GM19043 (cell line): ENCODE data around the gene FMO4.
"Not testable (repeated sequence)": the region's sequence is repeated elsewhere in the genome, so short reads cannot be mapped to it uniquely, and the experiment has no call there.

Experiments used
- ATAC-seq: cut with Tn5 transposase; IDR thresholded peaks from one replicate; pipeline ENCODE4 v1.9.1; 2021; ENCODE audit warnings: low read depth; ENCODE audit not compliant: unreplicated experiment

The FMO4 gene

DNA sequence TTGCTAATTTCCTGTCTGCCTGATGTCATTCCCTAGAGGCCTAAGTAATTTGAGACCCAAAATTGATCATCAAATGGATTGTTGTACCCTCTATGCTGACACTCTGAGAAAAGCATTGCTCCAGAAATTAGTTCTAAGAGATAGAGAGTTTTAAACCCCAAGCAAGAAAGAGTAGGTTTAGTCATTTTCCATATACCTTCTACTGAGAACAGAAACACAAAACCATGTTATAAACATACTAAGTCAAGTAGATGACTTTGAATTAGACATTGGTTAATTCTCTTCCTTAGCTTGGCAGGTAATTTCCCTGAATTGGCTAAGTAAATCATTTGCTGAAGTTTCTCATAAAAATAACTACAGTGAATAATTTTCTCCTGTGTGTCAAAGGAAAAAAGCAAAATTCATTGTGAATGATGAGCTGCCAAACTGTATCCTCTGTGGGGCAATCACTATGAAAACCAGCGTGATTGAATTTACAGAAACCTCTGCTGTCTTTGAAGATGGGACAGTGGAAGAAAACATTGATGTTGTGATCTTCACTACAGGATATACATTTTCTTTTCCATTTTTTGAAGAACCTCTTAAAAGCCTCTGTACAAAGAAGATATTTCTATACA is 20.1 kb downstream of the FMO4 start:
- no peak for ATAC-seq

DNA sequence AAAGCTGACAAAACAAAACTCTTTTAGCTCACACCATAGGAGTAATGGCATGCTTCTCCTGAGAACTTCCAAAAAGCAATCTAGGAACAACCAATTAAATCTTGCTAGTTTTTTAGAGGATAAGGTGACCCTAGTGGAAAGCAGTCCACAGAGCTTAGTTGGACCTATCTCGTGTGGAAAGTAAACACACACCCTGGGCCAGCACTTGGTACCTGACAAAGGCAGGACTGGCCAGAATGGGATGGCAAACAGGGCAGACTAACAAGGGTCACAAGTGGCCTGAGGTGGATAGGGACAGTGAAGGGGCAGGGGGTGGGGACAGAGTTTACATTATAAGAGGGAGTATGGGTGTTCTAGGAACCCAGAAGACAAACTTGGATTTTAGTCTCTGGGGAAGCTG is 22.0 kb downstream of the FMO4 start:
- no peak for ATAC-seq

DNA sequence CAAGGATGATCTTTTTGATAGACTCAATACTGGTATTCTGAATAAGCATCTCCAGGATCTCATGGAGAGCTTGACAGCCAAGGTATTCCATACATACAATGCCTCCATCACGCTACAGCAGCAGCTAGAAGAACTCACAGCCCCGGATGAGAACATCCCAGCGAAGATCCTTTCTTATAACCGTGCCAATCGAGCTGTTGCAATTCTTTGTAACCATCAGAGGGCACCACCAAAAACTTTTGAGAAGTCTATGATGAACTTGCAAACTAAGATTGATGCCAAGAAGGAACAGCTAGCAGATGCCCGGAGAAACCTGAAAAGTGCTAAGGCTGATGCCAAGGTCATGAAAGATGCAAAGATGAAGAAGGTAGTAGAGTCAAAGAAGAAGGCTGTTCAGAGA is 25.4 kb downstream of the FMO4 start:
- not testable (repeated sequence) for ATAC-seq

DNA sequence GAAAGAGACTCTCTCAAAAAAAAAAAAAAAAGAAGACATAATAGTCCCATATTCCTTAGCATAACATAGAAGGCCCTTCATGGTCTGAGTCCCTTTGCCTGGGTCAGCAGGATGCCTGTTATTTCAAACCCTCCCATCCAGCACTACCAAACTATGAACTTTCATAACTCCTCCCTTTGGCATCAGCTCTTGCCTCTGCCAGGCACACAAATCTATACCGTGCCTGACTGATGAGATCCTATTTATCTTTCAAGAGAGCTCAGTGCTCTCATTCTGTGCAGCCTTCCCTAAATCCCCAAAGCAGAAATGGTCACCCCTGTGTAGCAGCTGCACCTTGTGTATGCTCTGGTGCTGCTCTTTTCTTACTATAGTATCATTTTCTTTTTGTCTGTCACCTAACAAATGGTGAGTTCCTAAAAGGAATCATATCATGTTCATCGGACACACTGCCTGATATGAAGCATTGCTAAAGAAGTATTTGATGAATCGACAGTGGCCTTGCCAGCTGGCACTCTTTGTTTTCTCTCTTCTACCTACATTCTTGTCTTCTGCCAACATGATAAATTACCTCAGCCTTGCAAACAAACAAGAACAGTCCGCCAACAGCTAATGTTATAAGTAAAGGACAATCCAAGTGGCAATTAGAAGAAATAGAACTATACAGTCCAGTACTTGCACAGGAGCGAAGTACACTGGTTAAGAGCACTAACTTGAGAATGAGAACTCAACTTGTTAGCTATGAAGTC is 29.9 kb downstream of the FMO4 start:
- ATAC-seq = no peak

DNA sequence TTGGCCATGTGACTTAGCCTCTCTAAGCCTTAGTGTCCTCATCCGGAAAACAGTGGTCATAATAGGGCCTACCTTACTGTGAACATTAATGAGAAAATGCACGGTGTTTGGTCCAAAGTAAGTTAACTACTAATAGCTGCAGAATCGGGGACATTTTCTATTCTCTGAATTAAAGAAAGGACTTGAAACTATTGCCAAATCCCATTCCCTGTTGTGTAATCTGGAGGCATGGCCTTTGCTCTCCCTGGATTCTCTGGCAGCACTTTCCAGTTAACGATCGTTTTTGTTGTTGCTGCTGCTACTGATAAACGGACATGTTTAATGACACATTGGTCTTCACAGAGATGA is 30.5 kb downstream of the FMO4 start:
- ATAC-seq = no peak

DNA sequence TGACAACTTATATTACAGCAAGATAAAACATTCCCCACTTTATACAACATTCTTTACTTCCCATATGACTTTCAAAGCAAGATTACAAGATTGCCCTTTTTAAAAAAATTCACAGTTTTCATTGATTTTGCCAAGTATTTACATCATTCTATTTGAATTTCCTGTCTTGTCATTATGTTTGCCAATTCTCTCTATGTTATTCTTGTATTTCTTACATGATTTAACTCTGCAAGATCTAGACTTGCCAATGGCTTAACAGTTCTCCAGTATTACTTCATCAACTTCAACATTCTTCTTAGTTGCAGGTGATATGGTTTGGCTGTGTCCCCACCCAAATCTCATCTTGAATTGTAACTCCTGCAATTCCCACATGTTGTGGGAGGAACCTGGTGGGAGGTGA is 31.6 kb downstream of the FMO4 start:
- ATAC-seq = no peak

DNA sequence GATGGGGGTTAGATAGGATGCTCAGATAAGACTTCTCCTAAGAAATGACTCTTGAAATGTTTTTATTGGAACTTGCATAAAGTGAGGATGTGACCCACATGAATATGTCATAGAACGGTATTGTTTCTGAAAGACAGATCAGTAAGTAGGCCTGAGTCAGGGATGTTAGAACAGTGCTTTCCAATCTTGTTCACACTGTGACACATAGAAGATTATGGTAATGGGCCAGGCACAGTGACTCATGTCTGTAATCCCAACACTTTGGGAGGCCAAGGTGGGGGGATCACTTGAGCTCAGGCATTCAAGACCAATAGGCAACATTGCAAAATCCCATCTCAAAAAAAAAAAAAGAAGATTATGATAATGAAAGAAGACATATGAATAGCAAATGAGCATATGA is 32.9 kb downstream of the FMO4 start:
- ATAC-seq = no peak

DNA sequence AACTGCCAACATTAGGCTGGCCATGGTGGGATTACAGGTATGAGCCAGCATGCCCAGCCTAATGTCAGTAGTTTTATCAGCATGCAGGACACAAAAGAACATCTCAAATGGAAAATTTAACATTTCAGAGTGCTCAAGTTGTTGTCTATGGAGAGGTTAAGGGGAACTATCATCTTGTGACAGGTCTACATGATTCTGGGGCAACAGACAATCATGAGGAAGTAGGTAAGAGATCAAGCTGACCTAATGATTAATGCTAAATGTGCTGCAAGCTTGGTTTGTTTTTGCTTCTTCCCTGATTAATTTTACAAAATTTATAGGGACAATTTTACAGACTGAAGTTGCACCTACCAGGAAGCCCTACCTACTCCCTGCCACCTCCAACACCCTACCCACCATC is 36.6 kb downstream of the FMO4 start:
- ATAC-seq = no peak

DNA sequence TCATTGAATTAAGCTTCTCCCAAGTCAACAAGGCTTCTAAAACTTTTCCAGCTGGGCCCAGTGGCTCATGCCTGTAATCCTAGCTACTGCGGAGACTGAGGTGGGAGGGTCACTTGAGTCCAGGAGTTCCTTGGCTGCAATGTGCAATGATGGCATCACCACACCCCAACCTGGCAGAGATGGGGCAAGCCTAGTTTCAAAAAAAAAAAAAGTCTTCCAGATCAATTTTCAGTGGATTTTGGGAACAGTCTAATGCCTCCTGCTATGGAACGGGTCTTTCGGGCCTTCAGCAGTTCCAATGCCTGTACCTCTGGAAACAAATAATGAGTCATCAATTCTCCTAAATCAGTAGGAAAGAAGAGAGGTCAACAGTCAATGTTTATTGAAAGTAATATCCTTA is 38.0 kb downstream of the FMO4 start:
- ATAC-seq = no peak

DNA sequence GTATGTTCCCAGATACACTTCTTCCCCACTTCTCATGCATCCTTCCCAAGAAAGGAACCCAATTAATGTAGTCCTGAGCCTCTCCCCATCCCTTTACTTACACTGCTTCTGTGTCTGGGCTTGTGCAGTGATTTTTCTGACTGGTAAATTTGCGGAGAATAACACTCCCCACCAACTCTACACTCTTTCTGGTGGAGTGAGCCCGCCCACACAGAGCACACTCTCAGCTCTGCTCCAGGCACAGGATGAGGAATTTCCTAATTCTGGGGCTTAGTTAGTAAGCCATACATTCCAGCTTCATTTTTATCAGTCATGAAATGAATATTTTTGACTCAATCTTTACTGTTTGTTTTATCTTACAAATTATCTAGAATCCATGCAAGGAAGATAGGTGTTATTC is 38.6 kb downstream of the FMO4 start:
- ATAC-seq = no peak

DNA sequence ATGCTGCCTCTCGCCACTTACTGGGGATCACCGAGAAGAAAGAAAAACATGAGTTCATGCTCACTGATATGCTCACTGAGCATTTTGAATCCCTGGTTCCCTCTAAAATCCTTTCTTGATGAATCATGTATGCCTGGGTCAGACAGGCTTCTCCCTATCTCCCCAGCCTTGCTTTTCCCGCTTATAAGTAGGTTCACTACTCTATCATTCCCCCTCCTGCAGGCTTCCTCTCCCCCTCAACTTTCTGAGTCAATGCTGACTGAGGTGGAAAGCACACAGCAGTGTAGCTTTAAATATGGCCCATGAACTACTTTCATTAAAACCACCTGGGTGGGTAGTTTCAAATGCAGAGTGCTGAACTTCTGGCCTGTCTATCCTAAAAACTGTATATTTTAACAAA is 41.7 kb downstream of the FMO4 start:
- no peak for ATAC-seq

DNA sequence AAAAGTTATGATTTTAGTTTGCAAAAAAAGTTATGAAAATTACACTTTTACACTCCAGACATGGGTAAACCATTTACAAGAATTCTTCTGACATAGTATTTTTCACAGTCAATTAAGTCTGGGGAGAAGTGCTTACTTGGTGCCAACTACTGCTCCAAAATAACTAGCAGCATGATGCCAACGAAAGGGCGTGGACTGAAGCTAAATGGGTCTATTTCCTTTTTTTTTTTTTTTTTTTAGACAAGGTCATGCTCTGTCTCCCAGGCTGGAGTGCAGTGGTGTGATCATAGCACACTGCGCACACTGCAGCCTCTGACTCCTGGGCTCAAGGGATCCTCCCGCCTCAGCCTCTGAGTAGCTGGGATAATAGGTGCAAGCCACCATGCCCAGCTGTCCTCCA is 43.2 kb downstream of the FMO4 start:
- no peak for ATAC-seq

DNA sequence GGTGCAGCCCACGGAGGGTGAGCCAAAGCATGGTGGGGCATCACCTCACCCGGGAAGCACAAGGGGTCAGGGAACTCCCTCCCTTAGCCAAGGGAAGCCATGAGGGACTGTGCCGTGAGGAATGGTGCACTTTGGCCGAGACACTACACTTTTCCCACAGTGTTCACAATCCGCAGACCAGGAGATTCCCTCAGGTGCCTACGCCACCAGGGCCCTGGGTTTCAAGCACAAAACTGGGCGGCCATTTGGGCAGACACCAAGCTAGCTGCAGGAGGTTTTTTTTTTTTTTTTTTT is 45.3 kb downstream of the FMO4 start:
- ATAC-seq = not testable (repeated sequence)

DNA sequence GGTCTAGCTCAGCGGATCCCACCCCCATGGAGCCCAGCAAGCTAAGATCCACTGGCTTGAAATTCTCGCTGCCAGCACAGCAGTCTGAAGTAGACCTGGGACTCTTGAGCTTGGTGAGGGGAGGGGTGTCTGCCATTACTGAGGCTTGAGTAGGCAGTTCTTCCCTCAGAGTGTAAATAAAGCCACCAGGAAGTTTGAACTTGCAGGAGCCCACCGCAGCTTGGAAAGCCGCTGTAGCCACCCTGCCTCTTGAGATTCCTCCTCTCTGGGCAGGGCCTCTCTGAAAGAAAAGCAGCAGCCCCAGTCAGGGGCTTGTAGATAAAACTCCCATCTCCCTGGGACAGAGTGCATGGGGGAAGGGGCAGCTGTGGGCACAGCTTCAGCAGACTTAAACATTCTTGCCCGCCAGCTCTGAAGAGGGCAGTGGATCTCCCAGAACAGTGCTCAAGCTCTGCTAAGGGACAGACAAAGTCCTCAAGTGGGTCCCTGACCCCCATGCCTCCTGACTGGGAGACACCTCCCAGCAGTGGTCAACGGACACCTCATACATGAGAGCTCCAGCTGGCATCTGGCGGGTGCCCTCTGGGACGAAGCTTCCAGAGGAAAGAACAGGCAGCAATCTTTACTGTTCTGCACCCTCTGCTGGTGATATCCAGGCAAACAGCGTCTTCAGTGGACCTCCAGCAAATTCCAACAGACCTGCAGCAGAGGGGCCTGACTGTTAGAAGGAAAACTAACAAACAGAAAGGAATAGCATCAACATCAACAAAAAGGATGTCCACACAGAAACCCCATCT is 45.9 kb downstream of the FMO4 start:
- not testable (repeated sequence) for ATAC-seq

DNA sequence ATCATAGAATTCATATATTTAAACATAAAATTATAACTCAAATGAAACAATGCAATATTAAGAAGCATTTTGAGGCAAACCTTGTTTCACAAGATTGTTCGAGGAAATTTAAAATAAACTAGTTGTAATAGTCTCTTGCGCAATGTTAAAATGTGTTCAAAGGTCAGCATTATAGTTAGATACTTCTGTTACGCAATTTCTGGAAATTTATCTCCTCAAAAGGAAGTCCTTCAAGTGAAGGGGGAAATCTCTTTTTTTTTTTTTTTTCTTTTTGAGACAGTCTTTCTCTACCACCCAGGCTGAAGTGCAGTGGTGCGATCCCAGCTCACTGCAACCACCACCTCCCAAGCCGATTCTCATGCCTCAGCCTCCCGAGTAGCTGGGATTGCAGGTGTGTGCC is 52.1 kb downstream of the FMO4 start:
- ATAC-seq = no peak

DNA sequence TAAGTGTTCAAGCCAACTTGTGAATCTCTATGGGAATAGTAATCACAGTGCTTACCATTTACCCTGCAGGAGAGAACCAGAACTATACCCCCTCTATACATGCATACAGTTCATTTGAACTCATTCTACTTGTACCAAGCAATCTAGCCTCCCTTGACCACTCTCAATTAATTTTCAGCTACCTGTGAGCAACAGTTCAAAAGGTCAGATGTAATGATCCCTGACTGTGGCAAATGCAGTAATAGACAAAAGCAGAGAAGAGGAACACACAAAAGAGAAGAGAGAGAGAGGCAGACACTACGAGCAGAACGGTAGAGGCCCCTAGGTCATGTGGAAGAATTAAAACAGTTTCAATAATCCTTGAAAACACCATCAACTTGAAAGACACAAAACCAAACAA is 52.8 kb downstream of the FMO4 start:
- no peak for ATAC-seq

DNA sequence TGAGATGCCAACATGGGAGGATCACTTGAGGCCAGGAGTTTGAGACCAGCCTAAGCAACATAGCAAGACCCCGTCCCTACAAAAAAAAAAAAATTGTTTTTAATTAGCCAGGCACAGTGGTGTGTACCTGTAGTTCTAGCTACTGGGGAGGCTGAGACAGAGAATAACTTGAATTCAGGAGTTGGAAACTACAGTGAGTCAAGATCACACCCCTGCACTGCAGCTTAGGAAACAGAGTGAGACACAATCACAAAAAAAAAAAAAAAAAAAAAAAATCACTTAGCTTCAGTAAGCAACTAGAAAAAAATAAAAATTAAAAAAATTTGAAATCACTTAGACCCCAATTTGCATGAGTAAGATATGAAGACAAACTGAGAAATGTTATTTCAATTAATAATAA is 53.5 kb downstream of the FMO4 start:
- no peak for ATAC-seq

DNA sequence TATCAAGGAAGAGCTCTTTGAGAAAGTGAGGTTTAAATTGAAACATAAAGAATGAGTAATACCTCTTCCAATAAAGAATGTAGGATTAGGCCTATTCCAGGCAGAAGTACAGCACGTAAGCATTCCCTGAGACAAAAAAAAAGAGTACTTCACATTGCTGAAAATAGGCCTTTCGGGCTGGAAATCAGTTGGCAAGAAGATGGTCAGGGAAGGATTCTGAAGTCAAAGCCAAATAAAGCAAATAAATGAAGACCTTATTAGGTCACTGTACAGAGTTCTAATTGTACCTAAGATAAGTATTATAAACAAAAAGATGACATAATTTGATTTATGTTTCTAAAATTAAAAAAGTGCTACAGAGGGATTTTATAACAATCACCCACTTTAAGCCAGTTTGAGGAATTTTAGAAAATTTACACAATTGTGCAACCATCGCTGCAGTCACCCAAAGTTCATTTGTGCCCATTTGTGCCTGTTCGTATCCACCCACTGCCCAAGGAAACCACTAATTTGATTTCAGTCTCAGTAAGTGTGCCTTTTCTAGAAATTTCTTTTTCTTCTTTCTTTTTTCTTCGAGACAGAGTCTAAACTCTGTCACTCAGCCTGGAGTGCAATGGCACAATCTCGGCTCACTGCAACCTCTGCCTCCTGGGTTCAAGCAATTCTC is 58.6 kb downstream of the FMO4 start:
- ATAC-seq = no peak

DNA sequence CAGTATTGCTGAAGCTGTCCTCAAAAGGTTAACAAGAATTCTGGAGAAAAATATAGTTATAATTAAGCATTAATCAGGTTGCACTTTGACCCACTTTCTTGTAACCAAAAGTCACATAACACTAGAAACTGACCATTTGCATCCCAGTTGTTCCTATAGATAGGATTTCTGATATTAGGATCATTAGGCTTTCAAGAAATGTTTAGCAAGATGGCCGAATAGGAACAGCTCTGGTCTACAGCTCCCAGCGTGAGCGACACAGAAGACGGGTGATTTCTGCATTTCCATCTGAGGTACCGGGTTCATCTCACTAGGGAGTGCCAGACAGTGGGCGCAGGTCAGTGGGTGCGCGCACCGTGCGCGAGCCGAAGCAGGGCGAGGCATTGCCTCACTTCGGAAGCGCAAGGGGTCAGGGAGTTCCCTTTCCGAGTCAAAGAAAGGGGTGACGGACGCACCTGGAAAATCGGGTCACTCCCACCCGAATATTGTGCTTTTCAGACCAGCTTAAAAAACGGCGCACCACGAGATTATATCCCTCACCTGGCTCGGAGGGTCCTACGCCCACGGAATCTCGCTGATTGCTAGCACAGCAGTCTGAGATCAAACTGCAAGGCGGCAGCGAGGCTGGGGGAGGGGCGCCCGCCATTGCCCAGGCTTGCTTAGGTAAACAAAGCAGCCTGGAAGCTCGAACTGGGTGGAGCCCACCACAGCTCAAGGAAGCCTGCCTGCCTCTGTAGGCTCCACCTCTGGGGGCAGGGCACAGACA is 59.6 kb downstream of the FMO4 start:
- ATAC-seq = not testable (repeated sequence)

DNA sequence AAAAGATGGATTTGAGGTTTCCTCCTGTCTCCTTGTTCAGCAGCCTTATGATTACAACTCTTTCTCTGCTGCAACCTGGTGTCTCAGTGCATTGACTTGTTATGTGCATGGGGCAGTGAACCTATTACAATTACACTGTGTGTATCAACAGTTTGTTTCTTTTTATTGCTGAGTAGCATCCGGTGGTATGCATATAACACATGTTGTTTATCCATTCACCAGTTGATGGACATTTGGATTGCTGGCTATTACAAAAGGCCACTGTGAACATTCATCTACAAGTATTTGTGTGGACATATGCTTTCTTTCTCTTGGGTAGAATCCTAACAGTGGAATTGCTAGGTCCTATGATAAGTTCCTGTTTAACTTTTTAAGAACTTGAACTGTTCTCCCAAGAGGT is 65.9 kb downstream of the FMO4 start:
- no peak for ATAC-seq

DNA sequence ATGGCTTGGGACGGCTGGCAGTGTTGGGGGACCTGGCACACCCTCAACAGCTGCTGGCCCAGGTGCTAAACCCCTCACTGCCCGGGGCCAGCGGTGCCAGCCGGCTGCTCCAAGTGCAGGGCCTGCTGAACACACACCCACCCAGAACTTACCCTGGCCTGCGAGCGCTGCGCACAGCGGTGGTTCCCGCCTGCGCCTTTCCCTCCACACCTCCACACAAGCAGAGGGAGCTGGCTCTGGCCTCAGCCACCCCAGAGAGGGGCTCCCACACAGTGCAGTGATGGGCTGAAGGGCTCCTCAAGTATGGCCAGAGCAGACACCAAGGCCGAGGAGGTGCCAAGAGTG is 67.9 kb downstream of the FMO4 start:
- ATAC-seq = no peak
